ENCODE results near the gene MINDY4.

Gene MINDY4

GRCh38 chr7:30877015-30877769 is 106.0 kb downstream of the MINDY4 start:
- DNase-seq (ENCODE audit: low read depth): no peak

- no peak for DNase-seq (ENCODE audit: low read depth)
These were observed 106.8 kb downstream of the MINDY4 start for GRCh38 chr7:30877993-30878392.

- DNase-seq (ENCODE audit: low read depth): no peak
These were observed 108.2 kb downstream of the MINDY4 start for GRCh38 chr7:30879139-30880124.

- DNase-seq (ENCODE audit: low read depth): no peak
These were observed 109.0 kb downstream of the MINDY4 start for GRCh38 chr7:30880125-30880720.

- no peak for DNase-seq (ENCODE audit: low read depth)
These were observed 109.7 kb downstream of the MINDY4 start for GRCh38 chr7:30880941-30881340.

GRCh38 chr7:30881448-30881847 is 110.2 kb downstream of the MINDY4 start:
- no peak for DNase-seq (ENCODE audit: low read depth)

- no peak for DNase-seq (ENCODE audit: low read depth)
These were observed 113.7 kb downstream of the MINDY4 start for GRCh38 chr7:30884881-30885280.

GRCh38 chr7:30886608-30887011 is 115.4 kb downstream of the MINDY4 start:
- DNase-seq (ENCODE audit: low read depth): no peak

- DNase-seq (ENCODE audit: low read depth): no peak
These were observed 116.3 kb downstream of the MINDY4 start for GRCh38 chr7:30887464-30887872.

GRCh38 chr7:30888747-30889146 is 117.5 kb downstream of the MINDY4 start:
- DNase-seq (ENCODE audit: low read depth): no peak

GRCh38 chr7:30890226-30890625 is 119.0 kb downstream of the MINDY4 start:
- DNase-seq (ENCODE audit: low read depth): no peak

GRCh38 chr7:30893357-30893756 is 122.1 kb downstream of the MINDY4 start:
- DNase-seq (ENCODE audit: low read depth): no peak

GRCh38 chr7:30894009-30894408 is 122.8 kb downstream of the MINDY4 start:
- DNase-seq (ENCODE audit: low read depth): no peak

GRCh38 chr7:30894866-30895605 is 123.8 kb downstream of the MINDY4 start:
- no peak for DNase-seq (ENCODE audit: low read depth)

- DNase-seq (ENCODE audit: low read depth): no peak
These were observed 124.8 kb downstream of the MINDY4 start for GRCh38 chr7:30896036-30896435.

GRCh38 chr7:30896783-30897637 is 125.8 kb downstream of the MINDY4 start:
- no peak for DNase-seq (ENCODE audit: low read depth)

GRCh38 chr7:30897770-30898169 is 126.6 kb downstream of the MINDY4 start:
- no peak for DNase-seq (ENCODE audit: low read depth)

GRCh38 chr7:30898411-30898810 is 127.2 kb downstream of the MINDY4 start:
- DNase-seq (ENCODE audit: low read depth): no peak

- DNase-seq (ENCODE audit: low read depth): no peak
These were observed 127.8 kb downstream of the MINDY4 start for GRCh38 chr7:30899066-30899465.

- no peak for DNase-seq (ENCODE audit: low read depth)
These were observed 128.4 kb downstream of the MINDY4 start for GRCh38 chr7:30899630-30900029.

- no peak for DNase-seq (ENCODE audit: low read depth)
These were observed 128.8 kb downstream of the MINDY4 start for GRCh38 chr7:30900053-30900452.
